ENCODE measurements around the gene PRKAR1A. TPM values are rescaled to one million over a fixed set of nuclear protein-coding genes. Genes with fewer than 3 reads are reported as not detected.

The PRKAR1A gene
- total and polyA plus RNA-seq, 2 of the 8 experiments (the other 6 are each of a cell fraction or from before 2014, with no cell fraction given) = 39.3 to 149 TPM

DNA sequence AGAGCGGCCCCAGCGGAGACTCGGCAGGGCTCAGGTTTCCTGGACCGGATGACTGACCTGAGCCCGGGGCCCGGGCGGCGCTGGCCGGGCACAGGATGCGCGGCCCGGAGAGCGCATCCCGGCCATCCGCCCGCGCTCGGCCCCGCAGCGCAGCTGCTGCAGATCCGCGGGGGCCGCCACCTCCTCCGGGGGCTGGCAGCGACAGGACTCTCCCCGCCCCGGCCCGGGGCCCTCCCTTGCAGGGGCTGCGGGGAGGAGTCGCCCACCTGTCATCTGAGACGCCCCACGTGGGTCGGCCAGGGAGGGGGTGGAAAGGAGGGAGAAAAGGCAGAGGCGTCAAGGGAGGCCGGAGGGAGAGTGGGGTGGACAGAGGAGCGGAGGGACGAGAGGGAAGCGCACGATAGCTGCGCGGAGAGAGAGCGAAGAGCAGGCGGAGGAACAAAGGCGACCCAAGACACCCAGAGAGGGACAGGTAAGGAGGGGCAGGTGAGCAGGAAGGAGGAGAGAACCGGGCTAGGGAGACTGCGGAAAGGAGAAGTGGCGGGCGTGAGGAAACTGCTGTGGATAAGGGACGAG is 471 bp upstream of the PRKAR1A start:
- Histone ChIP-seq H4K8ac (ENCODE audit: extremely low read depth, insufficient read depth, low read length) (peak overlapping the region; percentile 79), H3K4me3 (ENCODE audit: extremely low read depth in 1 of 4, insufficient read depth in 2 of 4, low read depth in 3 of 4, low read length in 4 of 4) (peak overlapping the region; percentile 85 to 95 (median 90)), H3K27ac (ENCODE audit: low read depth, low read length) (peak overlapping the region; percentile 99), H2BK5ac (ENCODE audit: low read depth, low read length) (peak overlapping the region; percentile 86), H2BK20ac (ENCODE audit: low read length) (no peak overlapping the region), H3K4me2 (ENCODE audit: insufficient read depth in 1 of 2, low read depth in 2 of 2, low read length in 2 of 2) (peak overlapping the region; percentile 83 to 94), H2BK120ac (replicated peaks; ENCODE audit: low read depth, low read length) (no peak overlapping the region), H2AFZ (ENCODE audit: low read length) (peak overlapping the region; percentile 88; the same call in 1 of the 2 replicates), H3K36me3 (ENCODE audit: control insufficient read depth in 2 of 4, insufficient read depth in 4 of 4, low read length in 3 of 4) (peaks cover 2 to 16% (median 8%) of the 10 kb centered on the region in 4 experiments; a peak in 5 of 8 replicates), H3K79me1 (ENCODE audit: low read depth, low read length) (peaks cover 2% of the 10 kb centered on the region), H3K14ac (ENCODE audit: insufficient read length) (no peak overlapping the region), H3K4me1 (replicated peaks in 1 of 4; ENCODE audit: control insufficient read depth in 3 of 4, insufficient read depth in 4 of 4, low read length in 3 of 4) (peaks cover 0 to 7% (median 2%) of the 10 kb centered on the region in 4 experiments; a peak in 4 of 7 replicates), H3K27me3 (replicated peaks in 1 of 4; ENCODE audit: control insufficient read depth in 3 of 4, extremely low read depth in 1 of 4, insufficient read depth in 3 of 4, low read length in 3 of 4) (no peaks in the 10 kb centered on the region), H4K20me1 (replicated peaks in 1 of 2; ENCODE audit: control insufficient read depth in 1 of 2, insufficient read depth in 2 of 2, low read length in 2 of 2) (peaks cover 2 to 3% of the 10 kb centered on the region in 2 experiments), H4K5ac (ENCODE audit: insufficient read length, low read depth, low read length) (peak overlapping the region; percentile 61), H2BK15ac (ENCODE audit: low read length) (0 out of 2 replicates have a peak overlapping the region, but pooled peaks have one; percentile 65), H3K79me2 (ENCODE audit: control insufficient read depth in 1 of 2, insufficient read depth in 2 of 2, low read length in 2 of 2) (peaks cover 4 to 39% of the 10 kb centered on the region in 2 experiments; a peak in 3 of 4 replicates), H2BK12ac (ENCODE audit: low read depth, low read length) (peak overlapping the region; percentile 45), H3K18ac (ENCODE audit: extremely low read depth, low read length) (peak overlapping the region; percentile 63; the same call in 1 of the 2 replicates), H3K4ac (replicated peaks; ENCODE audit: insufficient read length, low read depth, low read length) (peak overlapping the region; percentile 80), H3K23me2 (ENCODE audit: low read depth, low read length) (peaks cover 5% of the 10 kb centered on the region), H3K9me3 (ENCODE audit: insufficient read depth in 2 of 2, low read depth in 1 of 2, low read length in 1 of 2) (0 out of 4 replicates have a peak, but pooled peaks cover 0 to 1% of the 10 kb centered on the region in 2 experiments), H3K23ac (ENCODE audit: insufficient read length) (no peak overlapping the region), H4K91ac (replicated peaks; ENCODE audit: insufficient read length, low read length) (peak overlapping the region; percentile 1), H3K56ac (replicated peaks; ENCODE audit: insufficient read length, low read depth, low read length) (peak overlapping the region; percentile 70), H3K9ac (replicated peaks in 1 of 4; ENCODE audit: extremely low read depth in 1 of 4, low read depth in 3 of 4, low read length in 3 of 4) (peak overlapping the region; percentile 53 to 94 (median 88)), H2AK5ac (ENCODE audit: low read depth, low read length) (no peak overlapping the region)
- POLR2A ChIA-PET (ENCODE audit: partially characterized antibody) = interaction anchor here (0.8 to 2.0 kb wide), 10 partner anchors 10 to 234 kb away, joined by 3 to 9 read pairs (median 4); partner anchors contain the start of gene WIPI1
- FAIRE-seq = no peak
- CTCF ChIA-PET (ENCODE audit: partially characterized antibody) = interaction anchor here (0.6 to 1.2 kb wide), 5 partner anchors 9 to 248 kb away, joined by 3 to 6 read pairs (median 5); no protein-coding TSS in a partner anchor
- WGBS, 2 experiments (ENCODE audit: extremely low coverage in 1 of 2, insufficient coverage in 1 of 2, insufficient read length in 1 of 2, insufficient replicate concordance in 2 of 2, low coverage in 1 of 2, low lambda C conversion rate in 2 of 2, missing lambda C conversion rate in 1 of 2) = 2% methylated on average over 25 of the region's 49 CpGs; no CpG with 5 or more reads in 1 of the 2 experiments
- peak; percentile 36 to 85 for DNase-seq (ENCODE audit: low read depth in 1 of 2, low spot score in 2 of 2)
- TF ChIP-seq ZNF274 (IDR thresholded peaks at IDR 0.05; ENCODE audit: borderline replicate concordance, extremely low read depth, low read length) (no peak), SIX5 (IDR thresholded peaks at IDR 0.05; ENCODE audit: low read depth, low read length) (no peak), SUZ12 (IDR thresholded peaks at IDR 0.05; ENCODE audit: low read length) (no peak), CREB1 (IDR thresholded peaks at IDR 0.05) (no peak), SIRT6 (IDR thresholded peaks at IDR 0.05; ENCODE audit: low read length) (no peak), SRF (IDR thresholded peaks at IDR 0.05; ENCODE audit: low read depth, low read length) (no peak), CHD1 (IDR thresholded peaks at IDR 0.05; ENCODE audit: low read depth, low read length) (no peak), CBX5 (IDR thresholded peaks at IDR 0.05; ENCODE audit: low read depth, low read length) (no peak), MAFK (IDR thresholded peaks at IDR 0.05; ENCODE audit: low read depth, low read length) (no peak), TBP (IDR thresholded peaks at IDR 0.05; ENCODE audit: low read depth, low read length) (no peak)
- TF ChIP-seq, protein P1, sequence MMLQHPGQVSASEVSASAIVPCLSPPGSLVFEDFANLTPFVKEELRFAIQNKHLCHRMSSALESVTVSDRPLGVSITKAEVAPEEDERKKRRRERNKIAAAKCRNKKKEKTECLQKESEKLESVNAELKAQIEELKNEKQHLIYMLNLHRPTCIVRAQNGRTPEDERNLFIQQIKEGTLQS (IDR thresholded peaks at IDR 0.05; ENCODE audit: insufficient read depth, low read depth, low read length) = 0 out of 2 replicates have a peak, but pooled peaks have one; percentile 9
- TF ChIP-seq, protein P2, sequence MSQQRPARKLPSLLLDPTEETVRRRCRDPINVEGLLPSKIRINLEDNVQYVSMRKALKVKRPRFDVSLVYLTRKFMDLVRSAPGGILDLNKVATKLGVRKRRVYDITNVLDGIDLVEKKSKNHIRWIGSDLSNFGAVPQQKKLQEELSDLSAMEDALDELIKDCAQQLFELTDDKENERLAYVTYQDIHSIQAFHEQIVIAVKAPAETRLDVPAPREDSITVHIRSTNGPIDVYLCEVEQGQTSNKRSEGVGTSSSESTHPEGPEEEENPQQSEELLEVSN (IDR thresholded peaks at IDR 0.05) = peak; percentile 91
